ENCODE results near the gene CA10.

Gene CA10

GRCh38 chr17:51709694-51710633 is 448.6 kb downstream of the CA10 start:
- DNase-seq: no peak

GRCh38 chr17:51707216-51707615 is 451.3 kb downstream of the CA10 start:
- no peak for DNase-seq

- no peak for DNase-seq
These were observed 452.4 kb downstream of the CA10 start for GRCh38 chr17:51706093-51706492.

GRCh38 chr17:51703361-51704341 is 454.9 kb downstream of the CA10 start:
- no peak for DNase-seq

- DNase-seq: no peak
These were observed 455.6 kb downstream of the CA10 start for GRCh38 chr17:51702963-51703360.

GRCh38 chr17:51701501-51701900 is 457.0 kb downstream of the CA10 start:
- DNase-seq: no peak

GRCh38 chr17:51700011-51700760 is 458.3 kb downstream of the CA10 start:
- DNase-seq: no peak

- no peak for DNase-seq
These were observed 459.2 kb downstream of the CA10 start for GRCh38 chr17:51699303-51699702.

- DNase-seq: no peak
These were observed 465.6 kb downstream of the CA10 start for GRCh38 chr17:51692917-51693316.

- DNase-seq: no peak
These were observed 470.6 kb downstream of the CA10 start for GRCh38 chr17:51687887-51688286.

GRCh38 chr17:51685287-51685909 is 473.1 kb downstream of the CA10 start:
- DNase-seq: no peak

- no peak for DNase-seq
These were observed 474.3 kb downstream of the CA10 start for GRCh38 chr17:51684214-51684613.

- DNase-seq: no peak
These were observed 475.2 kb downstream of the CA10 start for GRCh38 chr17:51683291-51683690.

GRCh38 chr17:51682115-51682514 is 476.4 kb downstream of the CA10 start:
- DNase-seq: no peak

GRCh38 chr17:51677875-51678274 is 480.6 kb downstream of the CA10 start:
- DNase-seq: no peak

GRCh38 chr17:51676691-51677487 is 481.6 kb downstream of the CA10 start:
- DNase-seq: no peak

GRCh38 chr17:51674579-51675255 is 483.8 kb downstream of the CA10 start:
- DNase-seq: peak; percentile 58

GRCh38 chr17:51673070-51673469 is 485.4 kb downstream of the CA10 start:
- DNase-seq: no peak

- DNase-seq: no peak
These were observed 486.4 kb downstream of the CA10 start for GRCh38 chr17:51672065-51672464.

- DNase-seq: no peak
These were observed 487.6 kb downstream of the CA10 start for GRCh38 chr17:51670899-51671298.

GRCh38 chr17:51668963-51669246 is 489.6 kb downstream of the CA10 start:
- DNase-seq: no peak

All from NCI-H1436 (cell line).